CD4-positive, alpha-beta T cell treated with Interleukin-17A for 4 hours (primary cell): ENCODE measurements around the gene PAXX.

Source experiments
- DNase-seq: peaks from one replicate; pipeline ENCODE4 v3.0.0-alpha.2; 2020; ENCODE audit warnings: mixed read lengths

Gene PAXX

GRCh38 chr9:137034039-137034708 lies 42.0 kb downstream of the PAXX start:
- DNase-seq = no peak

- peak; percentile 92 for DNase-seq
These were observed 42.7 kb downstream of the PAXX start for GRCh38 chr9:137034709-137035506.

GRCh38 chr9:137035507-137035834 lies 43.2 kb downstream of the PAXX start:
- no peak for DNase-seq

- DNase-seq = no peak
These were observed 43.7 kb downstream of the PAXX start for GRCh38 chr9:137035937-137036336.

- DNase-seq = no peak
These were observed 44.8 kb downstream of the PAXX start for GRCh38 chr9:137037035-137037434.

- no peak for DNase-seq
These were observed 45.3 kb downstream of the PAXX start for GRCh38 chr9:137037483-137037882.

- DNase-seq = no peak
These were observed 46.7 kb downstream of the PAXX start for GRCh38 chr9:137038916-137039315.

GRCh38 chr9:137039611-137040366 lies 47.6 kb downstream of the PAXX start:
- no peak for DNase-seq

GRCh38 chr9:137040568-137040967 lies 48.3 kb downstream of the PAXX start:
- no peak for DNase-seq

GRCh38 chr9:137041124-137041523 lies 48.9 kb downstream of the PAXX start:
- DNase-seq = no peak

GRCh38 chr9:137042751-137043727 lies 50.8 kb downstream of the PAXX start:
- DNase-seq = no peak
